Spleen (tissue), 11 donors: ENCODE data around the gene EMC8. TPM values are rescaled to one million over a fixed set of nuclear protein-coding genes. Genes with fewer than 3 reads are reported as not detected.

Experiments
- DNase-seq: peaks from one replicate; pipeline ENCODE4 v3.0.0-alpha.2; 2020
- H3K27ac ChIP-seq, 8 donors: fragments of 200-600 bp; sonication (generic) in 7 of 8; 1 replicate in 4 of 8; 2 replicates in 4 of 8; pipeline versions ENCODE4 v1.5.0 to v1.8.0; 2016 to 2021; ENCODE audit warnings: inconsistent platforms in 4 of 8, mild to moderate bottlenecking in 4 of 8, moderate library complexity in 1 of 8
- H3K27me3 ChIP-seq, 7 donors: fragments of 200-600 bp; sonication (generic) in 6 of 7; replicated peaks in 1 of 7; 1 replicate in 4 of 7; 2 replicates in 3 of 7; pipeline versions ENCODE4 v1.5.0 to v1.8.0; 2016 to 2021; ENCODE audit warnings: inconsistent platforms in 3 of 7, mild to moderate bottlenecking in 1 of 7
- H3K36me3 ChIP-seq, 6 donors: fragments of 200-600 bp; sonication (generic) in 5 of 6; 1 replicate in 4 of 6; 2 replicates in 2 of 6; pipeline versions ENCODE4 v1.5.0 to v1.8.0; 2016 to 2021; ENCODE audit warnings: inconsistent platforms in 2 of 6
- H3K4me1 ChIP-seq, 6 donors: fragments of 200-600 bp; sonication (generic) in 5 of 6; 1 replicate in 3 of 6; 2 replicates in 3 of 6; pipeline versions ENCODE4 v1.5.0 to v1.8.0; 2016 to 2021; ENCODE audit warnings: inconsistent platforms in 3 of 6
- H3K4me3 ChIP-seq, 8 donors: fragments of 200-600 bp; sonication (generic) in 7 of 8; 1 replicate in 4 of 8; 2 replicates in 4 of 8; pipeline versions ENCODE4 v1.5.0 to v1.8.0; 2016 to 2021; ENCODE audit warnings: inconsistent platforms in 4 of 8, mild to moderate bottlenecking in 4 of 8, moderate library complexity in 2 of 8
- H3K9me3 ChIP-seq, 8 donors: fragments of 200-600 bp; sonication (generic) in 7 of 8; 1 replicate in 4 of 8; 2 replicates in 4 of 8; pipeline versions ENCODE4 v1.5.0 to v1.8.0; 2016 to 2021; ENCODE audit warnings: inconsistent platforms in 4 of 8
- POLR2A ChIP-seq, 3 donors: fragments of 450-650 bp; IDR thresholded peaks; one replicate each; pipeline ENCODE4 v1.5.1; 2017; ENCODE audit warnings: antibody characterized with exemption in 3 of 3, mild to moderate bottlenecking in 1 of 3
- POLR2AphosphoS5 ChIP-seq, 3 donors: sonication (generic); formaldehyde crosslinking; IDR thresholded peaks; one replicate each; pipeline ENCODE4 v1.5.1; 2017; ENCODE audit warnings: antibody characterized with exemption in 3 of 3
- WGBS, 5 donors: extraction: QIAGEN DNeasy Blood & Tissue Kit in 3 of 5; methylation state at CpG; one replicate each; pipeline versions ENCODE4 v1.1.5 to v1.1.7; 2013 to 2018; 5-methylcytosine and 5-hydroxymethylcytosine counted together
- intact Hi-C: fragments of 100-400 bp; cut with DNase I; formaldehyde crosslinking; loops from one replicate; pipeline ENCODE4 v1.15.0; 2023; ENCODE audit warnings: low total_unique reads
- polyA plus RNA-seq, 3 donors: library from polyadenylated mRNA; stranded (reverse); fragments of 200-250 nt; gene quantifications; one replicate each; pipeline ENCODE4 v1.2.1, GENCODE V29; 2013
- total RNA-seq, 7 donors: library from RNA; depleted of rRNA in 3 of 7; stranded (reverse); fragments of >200 nt in 3 of 7; fragmentation: NEBNext Ultra II Directional in 4 of 7; extraction: Animal tissue kit (Norgen Biotek cat#: 25700) in 4 of 7; gene quantifications; one replicate each; pipeline versions ENCODE4 v1.1.0 to v1.2.1, GENCODE V29; 2016 to 2021
- TF ChIP-seq, protein P1 (sequence below), 11 experiments: fragments of 200-600 bp in 7 of 11; fragments of 450-650 bp in 4 of 11; sonication (generic) in 4 of 11; IDR thresholded peaks in 8 of 11; conservative IDR thresholded peaks in 3 of 11; 1 replicate in 7 of 11; 2 replicates in 4 of 11; pipeline versions ENCODE4 v1.4.0 to v1.8.0; 2016 to 2021; ENCODE audit warnings: antibody characterized with exemption in 11 of 11, inconsistent platforms in 4 of 11, mild to moderate bottlenecking in 1 of 11
- donor health status: healthy with polysubstance abuse.
- donor health status: DM: no; HTN: no; CAD: no; lungs with moderate emphysema.
- donor health status: DM: no; HTN: no; CAD: no.
- donor health status: Bipolar disorder and iron deficiency.
- donor health status: healthy.
- donor health status: DM: no; HTN: no; CAD: no.
- donor health status: DM: yes; HTN: yes; CAD: no.

EMC8 gene
- total and polyA plus RNA-seq, 10 donors = 10.1 to 43.0 (median 23.8) TPM

DNA sequence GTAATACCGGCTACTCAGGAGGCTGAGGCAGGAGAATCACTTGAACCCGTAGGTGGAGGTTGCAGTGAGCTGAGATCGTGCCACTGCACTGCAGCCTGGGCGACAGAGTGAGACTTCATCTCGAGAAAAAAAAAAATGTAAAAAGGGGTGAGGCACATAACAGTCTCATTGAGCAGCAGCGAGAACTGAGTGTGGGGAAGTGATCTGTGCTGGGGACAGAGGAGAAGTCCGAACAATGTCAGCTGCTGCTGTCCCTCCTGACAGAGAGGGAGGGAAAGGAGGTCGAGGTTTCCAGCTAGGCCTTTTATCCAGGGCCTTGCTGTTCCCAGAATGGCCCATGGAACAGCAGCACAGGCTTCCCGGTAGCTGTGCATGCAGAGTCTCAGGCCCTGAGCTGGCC is 62.4 kb downstream of the EMC8 start:
- WGBS, 5 donors = 62 to 82% (median 70%) methylated on average over 9 of the region's 9 CpGs
- intact Hi-C loops = no loop called here
- TF ChIP-seq POLR2A (IDR thresholded peaks at IDR 0.05) (no peak), POLR2AphosphoS5 (IDR thresholded peaks at IDR 0.05) (no peak)
- TF ChIP-seq, protein P1, sequence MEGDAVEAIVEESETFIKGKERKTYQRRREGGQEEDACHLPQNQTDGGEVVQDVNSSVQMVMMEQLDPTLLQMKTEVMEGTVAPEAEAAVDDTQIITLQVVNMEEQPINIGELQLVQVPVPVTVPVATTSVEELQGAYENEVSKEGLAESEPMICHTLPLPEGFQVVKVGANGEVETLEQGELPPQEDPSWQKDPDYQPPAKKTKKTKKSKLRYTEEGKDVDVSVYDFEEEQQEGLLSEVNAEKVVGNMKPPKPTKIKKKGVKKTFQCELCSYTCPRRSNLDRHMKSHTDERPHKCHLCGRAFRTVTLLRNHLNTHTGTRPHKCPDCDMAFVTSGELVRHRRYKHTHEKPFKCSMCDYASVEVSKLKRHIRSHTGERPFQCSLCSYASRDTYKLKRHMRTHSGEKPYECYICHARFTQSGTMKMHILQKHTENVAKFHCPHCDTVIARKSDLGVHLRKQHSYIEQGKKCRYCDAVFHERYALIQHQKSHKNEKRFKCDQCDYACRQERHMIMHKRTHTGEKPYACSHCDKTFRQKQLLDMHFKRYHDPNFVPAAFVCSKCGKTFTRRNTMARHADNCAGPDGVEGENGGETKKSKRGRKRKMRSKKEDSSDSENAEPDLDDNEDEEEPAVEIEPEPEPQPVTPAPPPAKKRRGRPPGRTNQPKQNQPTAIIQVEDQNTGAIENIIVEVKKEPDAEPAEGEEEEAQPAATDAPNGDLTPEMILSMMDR (IDR thresholded peaks at IDR 0.05 in 8 of 11, conservative IDR thresholded peaks at IDR 0.05 in 3 of 11) = no peak

DNA sequence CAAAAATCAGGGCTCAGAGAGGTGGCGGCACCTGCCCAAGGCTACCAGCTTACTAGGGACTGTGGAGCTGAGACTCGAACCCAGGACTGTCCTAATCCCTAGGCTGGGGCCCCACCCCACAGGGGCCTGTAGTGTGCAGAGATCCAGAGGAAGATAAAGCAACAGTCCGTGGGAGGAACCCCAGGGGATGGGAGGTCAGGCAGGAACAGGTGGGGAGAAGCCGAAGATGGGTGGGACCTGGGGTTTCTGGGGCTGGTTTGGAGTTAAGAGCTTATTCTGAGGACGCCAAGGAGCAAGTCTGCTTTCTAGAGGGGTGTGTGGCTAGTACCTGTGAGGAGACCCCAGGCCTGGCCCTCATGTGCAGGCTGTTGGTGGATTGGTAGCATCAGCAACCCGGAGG is 63.4 kb downstream of the EMC8 start:
- Histone ChIP-seq H3K4me1 (peaks cover 5 to 60% (median 30%) of the 10 kb centered on the region in 6 donors), H3K27me3 (no peaks in the 10 kb centered on the region), H3K4me3 (no peak overlapping the region), H3K36me3 (peaks cover 0 to 8% (median 0%) of the 10 kb centered on the region in 6 donors), H3K27ac (peak overlapping the region in 2 of 8 donors; percentile 43 to 70), H3K9me3 (no peaks in the 10 kb centered on the region)
- DNase-seq = no peak
- TF ChIP-seq POLR2AphosphoS5 (IDR thresholded peaks at IDR 0.05) (no peak), POLR2A (IDR thresholded peaks at IDR 0.05) (no peak)
- TF ChIP-seq, protein P1 (IDR thresholded peaks at IDR 0.05 in 8 of 11, conservative IDR thresholded peaks at IDR 0.05 in 3 of 11) = no peak
- intact Hi-C loops = no loop called here
- WGBS, 5 donors = 66 to 74% (median 73%) methylated on average over 6 of the region's 6 CpGs

More for the DNA sequence above, 62.4 kb downstream of the EMC8 start:
- H3K27ac ChIP-seq = no peak overlapping the region
- H3K36me3 ChIP-seq = peaks cover 0 to 8% (median 0%) of the 10 kb centered on the region in 6 donors
- H3K4me1 ChIP-seq = peaks cover 5 to 51% (median 30%) of the 10 kb centered on the region in 6 donors
- H3K9me3 ChIP-seq = no peaks in the 10 kb centered on the region
- no peak for DNase-seq
- H3K4me3 ChIP-seq = no peak overlapping the region
- no peaks in the 10 kb centered on the region for H3K27me3 ChIP-seq

GRCh38 chr16:85735225-85735635 is 64.1 kb downstream of the EMC8 start:
- Histone ChIP-seq H3K27me3 (no peaks in the 10 kb centered on the region), H3K36me3 (peaks cover 0 to 8% (median 0%) of the 10 kb centered on the region in 6 donors), H3K4me3 (peak overlapping the region in 2 of 8 donors; percentile 6 to 47), H3K9me3 (no peaks in the 10 kb centered on the region), H3K4me1 (peaks cover 5 to 67% (median 30%) of the 10 kb centered on the region in 6 donors), H3K27ac (peak overlapping the region in 4 of 8 donors; percentile 35 to 70 (median 54))
- DNase-seq = peak; percentile 89
- peak; percentile 26 to 61 (median 53) for TF ChIP-seq POLR2AphosphoS5 (IDR thresholded peaks at IDR 0.05)
- TF ChIP-seq, protein P1 (IDR thresholded peaks at IDR 0.05 in 8 of 11, conservative IDR thresholded peaks at IDR 0.05 in 3 of 11) = no peak
- intact Hi-C loops = no loop called here
- 17 to 45% (median 26%) methylated on average over 14 of the region's 14 CpGs for WGBS, 5 donors

DNA sequence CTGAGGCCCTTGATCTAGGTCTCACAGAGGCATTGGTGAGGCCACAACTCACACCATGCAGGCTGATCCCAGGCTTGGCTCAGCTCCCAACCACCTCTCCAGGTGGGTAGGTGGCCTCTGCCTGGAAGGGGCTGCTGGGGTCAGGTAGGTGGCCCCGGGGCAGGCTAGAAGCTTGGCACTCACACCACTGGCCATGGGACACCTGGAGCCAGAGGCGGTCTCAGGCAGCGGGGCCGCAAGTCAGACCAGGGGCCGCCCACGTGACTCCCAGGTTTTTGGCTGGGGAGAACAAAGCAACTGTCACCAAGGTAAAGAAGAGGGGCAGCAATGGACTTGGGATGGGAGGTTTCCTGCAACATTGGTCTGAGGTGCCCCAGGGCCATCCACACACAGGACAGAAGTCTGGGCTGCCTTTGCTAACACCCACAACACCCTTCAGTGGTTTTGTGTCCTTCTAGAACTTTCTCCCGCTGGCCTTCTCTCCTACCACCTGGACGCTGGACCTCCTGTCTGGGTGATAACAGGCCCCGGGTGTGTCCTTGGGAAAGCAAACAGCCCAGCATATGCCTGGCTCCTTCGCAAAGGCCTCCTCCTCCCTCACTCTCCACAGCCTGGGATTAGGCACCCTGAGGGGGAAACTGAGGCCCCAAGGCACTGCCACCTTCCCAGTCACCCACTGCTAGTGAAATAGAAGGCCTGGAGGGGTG is 64.9 kb downstream of the EMC8 start:
- TF ChIP-seq, protein P1 (IDR thresholded peaks at IDR 0.05 in 8 of 11, conservative IDR thresholded peaks at IDR 0.05 in 3 of 11) = no peak
- TF ChIP-seq POLR2A (IDR thresholded peaks at IDR 0.05) (no peak), POLR2AphosphoS5 (IDR thresholded peaks at IDR 0.05) (no peak)
- peak overlapping the region in 4 of 8 donors; percentile 43 to 70 (median 68) for H3K27ac ChIP-seq
- intact Hi-C loops = no loop called here
- H3K4me1 ChIP-seq = peaks cover 5 to 75% (median 30%) of the 10 kb centered on the region in 6 donors
- no peak for DNase-seq
- H3K9me3 ChIP-seq = no peaks in the 10 kb centered on the region
- WGBS, 5 donors = 76 to 85% (median 79%) methylated on average over 10 of the region's 10 CpGs
- no peaks in the 10 kb centered on the region for H3K27me3 ChIP-seq
- H3K36me3 ChIP-seq = peaks cover 0 to 8% (median 0%) of the 10 kb centered on the region in 6 donors
- peak overlapping the region in 2 of 8 donors; percentile 6 to 47 for H3K4me3 ChIP-seq
